ENCODE measurements around the gene HSPA1B.

GRCh38 chr6:31785475-31785874 lies 42.1 kb upstream of the HSPA1B start:
- TF ChIP-seq CTCF (IDR thresholded peaks at IDR 0.05 in 4 of 5, conservative IDR thresholded peaks at IDR 0.05 in 1 of 5) (no peak), POLR2A (IDR thresholded peaks at IDR 0.05) (no peak)
